Lower lobe of right lung (tissue), 2 donors: ENCODE measurements around the gene SPACA5B. TPM values are rescaled to one million over a fixed set of nuclear protein-coding genes. Genes with fewer than 3 reads are reported as not detected.
A peak's percentile ranks its signal among the peaks of the same experiment; 100 is the strongest.
"Not testable (repeated sequence)": the region's sequence is repeated elsewhere in the genome, so short reads cannot be mapped to it uniquely, and the experiment has no call there.

Experiments used
- ATAC-seq, 2 donors: fragments of 200-7000 bp; cut with Tn5 transposase; one replicate each; pipeline ENCODE4 v1.9.1; 2020 to 2022; ENCODE audit warnings: mild to moderate bottlenecking in 2 of 2, moderate library complexity in 2 of 2
- DNase-seq: peaks from one replicate; pipeline ENCODE4 v3.0.0-alpha.2; 2020
- H3K27ac ChIP-seq: fragments of 200-600 bp; one replicate; pipeline ENCODE4 v1.8.0; 2022
- H3K27me3 ChIP-seq: fragments of 200-600 bp; one replicate; pipeline ENCODE4 v1.8.0; 2022; ENCODE audit warnings: low read depth
- H3K36me3 ChIP-seq: fragments of 200-600 bp; one replicate; pipeline ENCODE4 v1.8.0; 2022; ENCODE audit warnings: mild to moderate bottlenecking
- H3K4me1 ChIP-seq: fragments of 200-600 bp; one replicate; pipeline ENCODE4 v1.8.0; 2022
- H3K4me3 ChIP-seq: fragments of 200-600 bp; one replicate; pipeline ENCODE4 v1.8.0; 2022; ENCODE audit warnings: mild to moderate bottlenecking
- H3K9me3 ChIP-seq: fragments of 200-600 bp; one replicate; pipeline ENCODE4 v1.8.0; 2022
- intact Hi-C: fragments of 100-400 bp; cut with DNase I; formaldehyde crosslinking; loops from one replicate; pipeline ENCODE4 v1.11.0; 2022
- long read RNA-seq: library from polyadenylated mRNA; unstranded; transcript quantifications from one replicate; pipeline ENCODE4 v2.0.0, GENCODE V29; 2021
- total RNA-seq: library from RNA; stranded (reverse); fragmentation: NEBNext Ultra II Directional; extraction: Animal tissue kit (Norgen Biotek cat#: 25700); gene quantifications from one replicate; pipeline ENCODE4 v1.2.1, GENCODE V29; 2021
- TF ChIP-seq, protein P1 (sequence below): fragments of 200-600 bp; IDR thresholded peaks from one replicate; pipeline ENCODE4 v1.8.0; 2022; ENCODE audit warnings: antibody characterized with exemption, mild to moderate bottlenecking
- donor health status: DM: no; HTN: yes; CAD: no; lungs with severe emphysema.

SPACA5B gene
- total RNA-seq, result not detected
- long read RNA-seq, result 0 reads

DNA sequence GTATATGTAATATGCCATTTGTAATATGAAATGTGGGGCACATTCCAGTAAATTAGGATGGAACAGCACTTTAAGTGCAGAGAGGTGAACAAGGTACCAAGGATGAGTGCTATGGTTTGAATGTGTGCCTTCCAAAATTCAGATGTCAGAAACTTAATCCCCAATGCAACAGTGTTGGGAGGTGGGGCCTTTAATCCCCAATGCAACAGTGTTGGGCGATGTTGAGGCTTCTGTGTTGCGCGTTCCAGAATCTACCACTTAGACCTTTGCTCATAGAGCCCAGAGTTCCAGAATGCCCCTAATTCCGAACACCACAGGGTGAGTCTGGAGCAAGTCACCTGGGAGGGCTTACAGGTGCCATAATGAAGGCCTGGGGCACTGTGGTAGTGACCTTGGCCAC lies at the start of gene SPACA5B:
TSS of gene SPACA5B (plus strand) at position 301 of the 400 bp plus-strand sequence. CDS start at position 363, 62 bp downstream.
- H3K9me3 ChIP-seq, H3K4me3 ChIP-seq, DNase-seq, intact Hi-C loops, H3K27ac ChIP-seq, H3K4me1 ChIP-seq, H3K27me3 ChIP-seq, ATAC-seq, H3K36me3 ChIP-seq: not testable (repeated sequence)

DNA sequence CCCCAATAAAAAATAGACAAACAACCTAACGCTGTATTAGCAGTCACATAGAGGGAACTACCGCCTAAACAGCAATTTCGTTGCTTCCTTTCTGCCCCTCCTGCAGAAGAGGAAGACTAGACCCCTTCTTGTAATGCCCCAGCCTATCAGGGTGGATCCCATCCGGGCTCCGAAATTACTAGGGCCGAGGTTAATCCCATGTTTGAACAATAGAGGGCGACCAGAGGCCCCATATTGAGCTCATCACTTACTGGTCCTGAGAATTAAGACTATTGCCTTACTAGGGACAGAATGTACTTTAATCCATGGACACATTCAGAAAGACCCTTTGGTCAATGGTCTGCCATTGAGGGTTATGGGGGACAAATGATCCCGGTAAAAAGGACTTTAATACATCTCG lies 47.2 kb upstream of the SPACA5B start:
- no peaks in the 10 kb centered on the region for H3K27me3 ChIP-seq
- TF ChIP-seq, protein P1, sequence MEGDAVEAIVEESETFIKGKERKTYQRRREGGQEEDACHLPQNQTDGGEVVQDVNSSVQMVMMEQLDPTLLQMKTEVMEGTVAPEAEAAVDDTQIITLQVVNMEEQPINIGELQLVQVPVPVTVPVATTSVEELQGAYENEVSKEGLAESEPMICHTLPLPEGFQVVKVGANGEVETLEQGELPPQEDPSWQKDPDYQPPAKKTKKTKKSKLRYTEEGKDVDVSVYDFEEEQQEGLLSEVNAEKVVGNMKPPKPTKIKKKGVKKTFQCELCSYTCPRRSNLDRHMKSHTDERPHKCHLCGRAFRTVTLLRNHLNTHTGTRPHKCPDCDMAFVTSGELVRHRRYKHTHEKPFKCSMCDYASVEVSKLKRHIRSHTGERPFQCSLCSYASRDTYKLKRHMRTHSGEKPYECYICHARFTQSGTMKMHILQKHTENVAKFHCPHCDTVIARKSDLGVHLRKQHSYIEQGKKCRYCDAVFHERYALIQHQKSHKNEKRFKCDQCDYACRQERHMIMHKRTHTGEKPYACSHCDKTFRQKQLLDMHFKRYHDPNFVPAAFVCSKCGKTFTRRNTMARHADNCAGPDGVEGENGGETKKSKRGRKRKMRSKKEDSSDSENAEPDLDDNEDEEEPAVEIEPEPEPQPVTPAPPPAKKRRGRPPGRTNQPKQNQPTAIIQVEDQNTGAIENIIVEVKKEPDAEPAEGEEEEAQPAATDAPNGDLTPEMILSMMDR, result peak; percentile 62
- intact Hi-C loops, result no loop called here
- no peak for DNase-seq
- no peaks in the 10 kb centered on the region for H3K36me3 ChIP-seq
- no peak overlapping the region for H3K4me3 ChIP-seq
- H3K27ac ChIP-seq, result no peak overlapping the region
- ATAC-seq, result peak; percentile 83 to 87
- H3K4me1 ChIP-seq, result no peaks in the 10 kb centered on the region
- no peaks in the 10 kb centered on the region for H3K9me3 ChIP-seq

DNA sequence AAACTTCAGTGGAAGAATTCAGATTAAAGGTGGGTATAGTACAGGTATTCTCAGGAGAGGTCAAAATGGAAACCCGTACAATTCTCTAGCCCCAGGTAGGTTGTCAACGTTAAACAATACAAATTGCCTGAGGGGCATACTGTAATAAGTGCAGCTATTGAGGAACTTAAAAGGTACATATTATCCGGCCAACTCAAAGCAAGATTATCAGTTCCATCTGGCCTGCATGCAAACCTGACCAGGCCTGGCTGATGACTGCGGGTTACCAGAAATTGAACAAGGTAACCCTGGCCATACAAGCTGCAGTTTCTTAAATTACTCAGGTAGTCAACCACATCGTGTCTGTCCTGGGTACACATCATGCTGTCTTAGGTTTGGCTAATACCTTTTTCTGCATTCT lies 46.7 kb upstream of the SPACA5B start:
- no peak overlapping the region for H3K27ac ChIP-seq
- DNase-seq (no peak), ATAC-seq (no peak)
- no peaks in the 10 kb centered on the region for H3K36me3 ChIP-seq
- no peak overlapping the region for H3K4me3 ChIP-seq
- no peaks in the 10 kb centered on the region for H3K9me3 ChIP-seq
- intact Hi-C loops, result no loop called here
- H3K4me1 ChIP-seq, result no peaks in the 10 kb centered on the region
- no peaks in the 10 kb centered on the region for H3K27me3 ChIP-seq
- TF ChIP-seq, protein P1, result no peak

DNA sequence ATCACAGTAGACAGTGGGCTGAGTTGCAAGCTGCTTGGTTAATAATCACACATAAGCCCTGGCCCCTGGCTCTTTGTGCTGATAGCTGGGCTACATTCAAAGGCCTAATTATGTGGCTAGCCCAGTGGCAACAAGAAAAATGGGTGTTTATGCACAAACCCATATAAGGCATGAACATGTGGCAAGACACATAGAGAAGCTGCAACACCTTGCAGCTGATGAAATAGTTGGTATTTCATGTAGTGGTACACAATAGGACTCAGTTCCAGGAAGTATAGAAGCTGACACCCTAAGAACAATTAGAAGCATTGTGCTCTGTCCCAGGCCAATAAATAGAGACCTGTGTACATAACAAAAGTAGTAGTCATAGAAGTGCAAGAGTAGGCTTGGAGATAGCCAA lies 44.3 kb upstream of the SPACA5B start:
- H3K4me3 ChIP-seq, result no peak overlapping the region
- DNase-seq, result no peak
- H3K9me3 ChIP-seq, result no peaks in the 10 kb centered on the region
- ATAC-seq, result no peak
- TF ChIP-seq, protein P1, result no peak
- intact Hi-C loops, result no loop called here
- H3K36me3 ChIP-seq, result no peaks in the 10 kb centered on the region
- no peaks in the 10 kb centered on the region for H3K27me3 ChIP-seq
- H3K4me1 ChIP-seq, result no peaks in the 10 kb centered on the region
- H3K27ac ChIP-seq, result no peak overlapping the region

DNA sequence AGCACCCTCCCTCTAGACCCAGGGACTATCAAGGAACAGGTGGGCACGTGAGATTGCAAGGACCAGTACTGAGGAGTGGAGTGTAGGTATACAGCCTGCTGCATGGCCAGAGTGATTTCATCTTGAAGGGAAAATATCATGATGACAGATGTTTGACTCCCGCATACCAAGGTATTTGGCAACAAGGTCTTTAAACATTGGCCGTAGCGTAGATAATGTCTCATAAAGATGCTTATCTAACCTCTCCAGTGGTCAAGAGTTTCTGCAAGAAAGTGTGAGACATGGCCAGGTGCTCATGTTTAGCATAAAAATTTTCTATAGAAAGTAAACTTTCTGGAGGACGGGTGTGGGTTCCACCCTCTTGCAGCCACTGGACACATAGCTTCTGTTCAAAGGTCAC lies 40.3 kb upstream of the SPACA5B start:
- Histone ChIP-seq H3K9me3 (no peaks in the 10 kb centered on the region), H3K4me3 (no peak overlapping the region), H3K4me1 (no peaks in the 10 kb centered on the region), H3K36me3 (no peaks in the 10 kb centered on the region), H3K27ac (no peak overlapping the region), H3K27me3 (no peaks in the 10 kb centered on the region)
- no peak for DNase-seq
- TF ChIP-seq, protein P1, result no peak
- no peak for ATAC-seq
- intact Hi-C loops, result no loop called here

DNA sequence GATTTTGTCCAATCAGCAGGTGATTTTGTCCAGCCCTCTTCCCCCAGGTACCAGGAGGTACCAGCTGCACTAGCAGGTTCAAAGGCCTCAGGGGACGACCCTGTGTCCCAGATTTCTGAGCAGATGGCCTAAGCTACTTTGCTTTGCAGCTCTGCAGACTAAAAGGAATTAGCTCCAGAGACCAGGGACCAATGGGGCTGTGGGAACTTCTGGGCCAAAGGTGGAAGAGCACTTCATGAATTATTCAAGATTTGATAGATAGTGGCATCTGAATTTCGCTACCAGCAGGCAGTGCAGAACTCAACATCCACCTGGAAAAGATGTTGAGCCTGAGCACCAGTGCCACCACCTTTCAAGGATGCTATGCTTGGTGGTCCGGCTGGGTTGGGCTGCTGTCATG lies 37.9 kb upstream of the SPACA5B start:
- H3K4me1 ChIP-seq, H3K9me3 ChIP-seq, H3K27ac ChIP-seq, DNase-seq, H3K27me3 ChIP-seq, ATAC-seq, H3K4me3 ChIP-seq, H3K36me3 ChIP-seq, intact Hi-C loops: not testable (repeated sequence)

DNA sequence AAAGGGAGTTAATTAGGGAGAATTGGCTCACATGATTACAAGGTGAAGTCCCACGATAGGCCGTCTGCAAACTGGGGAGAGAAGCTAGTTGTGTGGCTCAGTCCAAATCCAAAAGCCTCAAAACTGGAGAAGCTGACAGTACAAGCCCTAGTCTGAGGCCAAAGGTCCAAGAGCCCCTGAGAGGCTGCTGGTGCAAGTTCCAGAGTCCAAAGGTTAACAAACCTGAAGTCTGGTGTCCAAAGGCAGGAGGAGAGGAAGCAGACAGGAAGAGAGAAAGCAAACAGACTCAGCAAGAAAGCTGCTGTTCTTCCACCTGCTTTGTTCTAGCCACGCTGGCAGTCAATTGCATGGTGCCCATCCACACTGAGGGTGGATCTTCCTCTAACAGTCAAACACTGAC lies 29.0 kb upstream of the SPACA5B start:
- Histone ChIP-seq H3K4me3 (no peak overlapping the region), H3K27me3 (no peaks in the 10 kb centered on the region), H3K36me3 (no peaks in the 10 kb centered on the region), H3K27ac (no peak overlapping the region), H3K9me3 (no peaks in the 10 kb centered on the region), H3K4me1 (no peaks in the 10 kb centered on the region)
- TF ChIP-seq, protein P1, result no peak
- intact Hi-C loops, result no loop called here
- DNase-seq (no peak), ATAC-seq (no peak)
